GM21576 (cell line): ENCODE measurements around the gene KCNH2.
A peak's percentile ranks its signal among the peaks of the same experiment; 100 is the strongest.

Source experiments
- ATAC-seq: cut with Tn5 transposase; IDR thresholded peaks from one replicate; pipeline ENCODE4 v1.9.1; 2021; ENCODE audit warnings: mild to moderate bottlenecking, moderate library complexity; ENCODE audit not compliant: unreplicated experiment

Gene KCNH2

GRCh38 chr7:150996376-150997074 lies 18.4 kb upstream of the KCNH2 start:
- ATAC-seq = no peak

- ATAC-seq = no peak
Observed at GRCh38 chr7:150994838-150995510, 16.9 kb upstream of the KCNH2 start.

- ATAC-seq = no peak
Observed at GRCh38 chr7:150994141-150994837, 16.2 kb upstream of the KCNH2 start.

- no peak for ATAC-seq
Observed at GRCh38 chr7:150993511-150993910, 15.4 kb upstream of the KCNH2 start.

- ATAC-seq = peak; percentile 46
Observed at GRCh38 chr7:150992833-150993302, 14.7 kb upstream of the KCNH2 start.

- no peak for ATAC-seq
Observed at GRCh38 chr7:150992051-150992640, 14.0 kb upstream of the KCNH2 start.

- no peak for ATAC-seq
Observed at GRCh38 chr7:150990416-150991186, 12.5 kb upstream of the KCNH2 start, which contains the start of gene NOS3. Gene NOS3 (plus strand): TSS chr7:150991017. CDS start chr7:150993804, 2,787 bp downstream.

GRCh38 chr7:150989456-150989855 lies 11.3 kb upstream of the KCNH2 start:
- no peak for ATAC-seq

- no peak for ATAC-seq
Observed at GRCh38 chr7:150988230-150989226, 10.4 kb upstream of the KCNH2 start.

- ATAC-seq = no peak
Observed at GRCh38 chr7:150986556-150986955, 8.4 kb upstream of the KCNH2 start.

GRCh38 chr7:150986099-150986512 lies 8.0 kb upstream of the KCNH2 start:
- ATAC-seq = no peak

GRCh38 chr7:150983893-150984368 lies 5.8 kb upstream of the KCNH2 start:
- no peak for ATAC-seq

- no peak for ATAC-seq
Observed at GRCh38 chr7:150982351-150982750, 4.2 kb upstream of the KCNH2 start.

GRCh38 chr7:150981644-150982043 lies 3.5 kb upstream of the KCNH2 start:
- ATAC-seq = no peak

GRCh38 chr7:150980663-150981062 lies 2.5 kb upstream of the KCNH2 start:
- no peak for ATAC-seq

GRCh38 chr7:150979713-150980390 lies 1.7 kb upstream of the KCNH2 start:
- no peak for ATAC-seq

- no peak for ATAC-seq
Observed at GRCh38 chr7:150977382-150978125, 567 bp downstream of the KCNH2 start.
